ENCODE results near the gene CLDN10.

DNA sequence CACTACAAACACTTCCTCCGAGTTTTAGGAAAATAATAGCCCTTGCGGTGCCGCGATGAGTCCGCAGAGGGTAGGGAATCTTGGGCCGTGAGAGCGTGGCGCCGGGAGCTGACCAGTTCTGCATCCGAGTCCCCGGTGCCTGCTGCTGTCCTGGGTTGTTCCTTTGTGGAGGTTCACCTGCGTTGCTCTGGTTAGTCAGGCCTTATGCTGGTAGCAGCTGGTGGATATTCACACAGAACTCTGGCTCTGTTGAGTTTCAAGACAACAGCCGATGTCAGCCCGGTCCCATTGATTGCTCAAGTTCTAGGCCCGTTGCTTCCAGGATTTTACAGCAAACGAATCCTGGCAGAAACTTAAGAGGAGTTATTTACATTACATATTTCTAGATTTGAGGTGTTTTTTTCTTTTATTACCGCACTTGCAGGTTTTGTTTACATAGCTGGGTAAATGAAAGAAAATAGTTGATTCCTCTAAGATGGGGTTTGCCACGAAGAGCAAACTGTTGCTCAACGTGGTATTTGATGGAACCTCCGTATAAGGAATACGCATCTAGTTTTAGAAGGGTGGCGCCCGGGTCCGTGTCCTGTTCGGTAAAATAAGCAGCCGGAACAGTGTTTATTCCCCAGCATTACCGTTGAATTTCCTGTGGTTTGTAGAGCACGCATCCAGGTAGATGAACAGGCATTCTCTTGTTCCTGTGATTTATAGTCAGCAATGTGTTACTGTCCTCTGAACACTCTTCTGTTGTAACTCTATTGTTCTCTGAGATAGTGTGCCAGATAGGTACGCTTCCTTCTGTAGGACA lies 1.3 kb downstream of the CLDN10 start:
- TF ChIP-seq, protein P1, sequence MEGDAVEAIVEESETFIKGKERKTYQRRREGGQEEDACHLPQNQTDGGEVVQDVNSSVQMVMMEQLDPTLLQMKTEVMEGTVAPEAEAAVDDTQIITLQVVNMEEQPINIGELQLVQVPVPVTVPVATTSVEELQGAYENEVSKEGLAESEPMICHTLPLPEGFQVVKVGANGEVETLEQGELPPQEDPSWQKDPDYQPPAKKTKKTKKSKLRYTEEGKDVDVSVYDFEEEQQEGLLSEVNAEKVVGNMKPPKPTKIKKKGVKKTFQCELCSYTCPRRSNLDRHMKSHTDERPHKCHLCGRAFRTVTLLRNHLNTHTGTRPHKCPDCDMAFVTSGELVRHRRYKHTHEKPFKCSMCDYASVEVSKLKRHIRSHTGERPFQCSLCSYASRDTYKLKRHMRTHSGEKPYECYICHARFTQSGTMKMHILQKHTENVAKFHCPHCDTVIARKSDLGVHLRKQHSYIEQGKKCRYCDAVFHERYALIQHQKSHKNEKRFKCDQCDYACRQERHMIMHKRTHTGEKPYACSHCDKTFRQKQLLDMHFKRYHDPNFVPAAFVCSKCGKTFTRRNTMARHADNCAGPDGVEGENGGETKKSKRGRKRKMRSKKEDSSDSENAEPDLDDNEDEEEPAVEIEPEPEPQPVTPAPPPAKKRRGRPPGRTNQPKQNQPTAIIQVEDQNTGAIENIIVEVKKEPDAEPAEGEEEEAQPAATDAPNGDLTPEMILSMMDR (IDR thresholded peaks at IDR 0.05; ENCODE audit: low read length): no peak
- TF ChIP-seq EZH2 (optimal IDR thresholded peaks at IDR 0.05; ENCODE audit: low read depth, low read length): no peak
